ENCODE results near the gene OGFOD1. TPM values are rescaled to one million over a fixed set of nuclear protein-coding genes. Genes with fewer than 3 reads are reported as not detected.

The OGFOD1 gene
- total and polyA plus RNA-seq, 2 donors (not counting 1 experiment from before 2014, with no cell fraction given) = 54.7 to 101 TPM

- TF ChIP-seq CTCF (conservative IDR thresholded peaks at IDR 0.05 in 1 of 2, IDR thresholded peaks at IDR 0.05 in 1 of 2; ENCODE audit: low read depth in 1 of 2, low read length in 2 of 2) (no peak), EZH2 (IDR thresholded peaks at IDR 0.05; ENCODE audit: low read length, missing control alignments) (no peak)
- peaks cover 10% of the 10 kb centered on the region for H3K36me3 ChIP-seq (ENCODE audit: control insufficient read depth, insufficient read depth, low read length)
- no peak overlapping the region for H3K27ac ChIP-seq (ENCODE audit: insufficient read depth, low read length)
- no peaks in the 10 kb centered on the region for H3K27me3 ChIP-seq (ENCODE audit: control insufficient read depth, insufficient read depth, low read length)
- no peak overlapping the region for H2AFZ ChIP-seq (ENCODE audit: low read length)
- H3K9me3 ChIP-seq (ENCODE audit: control insufficient read depth, insufficient read depth, low read depth, low read length) = no peaks in the 10 kb centered on the region
- no peaks in the 10 kb centered on the region for H3K79me2 ChIP-seq (ENCODE audit: control insufficient read depth, insufficient read depth, low read length)
- no peak overlapping the region for H3K9ac ChIP-seq (ENCODE audit: insufficient read depth, low read length)
- peaks cover 3% of the 10 kb centered on the region for H3K4me1 ChIP-seq (ENCODE audit: control insufficient read depth, extremely low read depth, insufficient read depth, low read length)
- no peaks in the 10 kb centered on the region for H4K20me1 ChIP-seq (ENCODE audit: control insufficient read depth, extremely low read depth, insufficient read depth, low read length)
- no peak for DNase-seq (ENCODE audit: low read depth in 2 of 2)
- no peak overlapping the region for H3K4me2 ChIP-seq (ENCODE audit: extremely low read depth, insufficient read depth, low read length)
- H3K4me3 ChIP-seq (replicated peaks in 1 of 4; ENCODE audit: control extremely low read depth in 1 of 4, insufficient read depth in 1 of 4, low read depth in 3 of 4, low read length in 4 of 4) = no peak overlapping the region
Observed at GRCh38 chr16:56479469-56479868, 28.1 kb downstream of the OGFOD1 start.

GRCh38 chr16:56480776-56481467 lies 29.6 kb downstream of the OGFOD1 start:
- H3K9ac ChIP-seq (ENCODE audit: insufficient read depth, low read length) = no peak overlapping the region
- H3K27me3 ChIP-seq (ENCODE audit: control insufficient read depth, insufficient read depth, low read length) = no peaks in the 10 kb centered on the region
- H3K36me3 ChIP-seq (ENCODE audit: control insufficient read depth, insufficient read depth, low read length) = peaks cover 6% of the 10 kb centered on the region
- peaks cover 3% of the 10 kb centered on the region for H3K4me1 ChIP-seq (ENCODE audit: control insufficient read depth, extremely low read depth, insufficient read depth, low read length)
- no peak overlapping the region for H3K4me2 ChIP-seq (ENCODE audit: extremely low read depth, insufficient read depth, low read length)
- no peak overlapping the region for H3K4me3 ChIP-seq (replicated peaks in 1 of 4; ENCODE audit: control extremely low read depth in 1 of 4, insufficient read depth in 1 of 4, low read depth in 3 of 4, low read length in 4 of 4)
- DNase-seq (ENCODE audit: low read depth in 2 of 2) = no peak
- TF ChIP-seq EZH2 (IDR thresholded peaks at IDR 0.05; ENCODE audit: low read length, missing control alignments) (no peak), CTCF (conservative IDR thresholded peaks at IDR 0.05 in 1 of 2, IDR thresholded peaks at IDR 0.05 in 1 of 2; ENCODE audit: low read depth in 1 of 2, low read length in 2 of 2) (no peak)
- no peak overlapping the region for H3K27ac ChIP-seq (ENCODE audit: insufficient read depth, low read length)
- no peaks in the 10 kb centered on the region for H3K79me2 ChIP-seq (ENCODE audit: control insufficient read depth, insufficient read depth, low read length)
- H4K20me1 ChIP-seq (ENCODE audit: control insufficient read depth, extremely low read depth, insufficient read depth, low read length) = no peaks in the 10 kb centered on the region
- no peaks in the 10 kb centered on the region for H3K9me3 ChIP-seq (ENCODE audit: control insufficient read depth, insufficient read depth, low read depth, low read length)
- no peak overlapping the region for H2AFZ ChIP-seq (ENCODE audit: low read length)

- Histone ChIP-seq H3K4me1 (ENCODE audit: control insufficient read depth, extremely low read depth, insufficient read depth, low read length) (peaks cover 3% of the 10 kb centered on the region), H3K4me2 (ENCODE audit: extremely low read depth, insufficient read depth, low read length) (no peak overlapping the region), H3K36me3 (ENCODE audit: control insufficient read depth, insufficient read depth, low read length) (peaks cover 2% of the 10 kb centered on the region), H3K4me3 (replicated peaks in 1 of 4; ENCODE audit: control extremely low read depth in 1 of 4, insufficient read depth in 1 of 4, low read depth in 3 of 4, low read length in 4 of 4) (no peak overlapping the region), H2AFZ (ENCODE audit: low read length) (no peak overlapping the region), H3K9ac (ENCODE audit: insufficient read depth, low read length) (no peak overlapping the region), H4K20me1 (ENCODE audit: control insufficient read depth, extremely low read depth, insufficient read depth, low read length) (no peaks in the 10 kb centered on the region), H3K27ac (ENCODE audit: insufficient read depth, low read length) (no peak overlapping the region), H3K79me2 (ENCODE audit: control insufficient read depth, insufficient read depth, low read length) (no peaks in the 10 kb centered on the region), H3K9me3 (ENCODE audit: control insufficient read depth, insufficient read depth, low read depth, low read length) (no peaks in the 10 kb centered on the region), H3K27me3 (ENCODE audit: control insufficient read depth, insufficient read depth, low read length) (no peaks in the 10 kb centered on the region)
- peak; percentile 19 to 37 for DNase-seq (ENCODE audit: low read depth in 2 of 2)
- TF ChIP-seq EZH2 (IDR thresholded peaks at IDR 0.05; ENCODE audit: low read length, missing control alignments) (no peak), CTCF (conservative IDR thresholded peaks at IDR 0.05 in 1 of 2, IDR thresholded peaks at IDR 0.05 in 1 of 2; ENCODE audit: low read depth in 1 of 2, low read length in 2 of 2) (no peak)
Observed at GRCh38 chr16:56481468-56482122, 30.2 kb downstream of the OGFOD1 start.

Measured in fibroblast of lung (primary cell).